ENCODE measurements around the gene PAPOLA.
"Not testable (repeated sequence)": the region's sequence is repeated elsewhere in the genome, so short reads cannot be mapped to it uniquely, and the experiment has no call there.

The PAPOLA gene

DNA sequence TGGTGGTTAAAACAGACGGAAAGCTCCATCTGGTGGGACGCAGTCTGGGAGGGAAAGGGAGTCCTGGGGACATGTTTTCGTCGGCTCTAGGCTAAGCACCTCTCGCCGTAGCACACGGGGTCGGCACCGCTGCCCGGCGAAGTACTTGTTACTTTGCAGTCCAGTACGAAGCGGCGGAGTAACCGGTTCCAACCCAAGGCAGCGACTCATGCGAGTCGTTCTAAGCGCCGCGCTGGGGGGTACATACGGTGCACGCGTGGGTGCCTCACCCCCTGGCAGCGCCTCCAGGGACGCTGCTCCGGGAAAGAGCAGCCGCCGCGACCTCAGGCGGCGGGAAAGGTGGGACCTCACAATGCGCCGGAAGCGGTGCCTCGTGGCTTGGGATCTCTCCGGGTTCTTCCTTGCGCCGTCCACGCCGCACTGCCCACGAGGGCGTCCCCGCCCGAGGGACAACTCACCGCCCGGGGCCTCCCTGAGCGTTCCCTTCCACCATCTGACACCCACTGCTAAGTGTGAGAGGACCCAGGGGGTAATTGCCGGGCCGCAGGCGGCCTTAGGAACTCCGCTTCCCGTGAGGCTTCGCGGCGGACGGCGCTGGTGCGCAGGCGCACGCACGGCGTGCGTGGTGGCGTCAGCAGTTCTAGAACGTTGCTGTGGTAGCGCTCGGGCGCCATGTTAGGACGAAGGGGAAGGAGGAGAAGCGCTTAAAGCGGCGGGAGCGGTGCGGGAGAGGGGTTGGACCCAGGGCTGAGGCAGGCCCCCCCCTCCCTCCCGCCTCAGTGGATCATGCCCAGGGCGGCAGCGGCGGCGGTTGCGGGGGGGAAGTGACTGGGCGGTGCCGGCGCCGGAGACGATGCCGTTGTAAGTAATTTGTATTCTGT lies at the start of gene PAPOLA:
Gene PAPOLA (plus strand): TSS at position 643 of the 881 bp plus-strand sequence. CDS start 211 bp downstream, at position 854.
- DNase-seq (ENCODE audit: low read depth in 2 of 2), result peak; percentile 88 to 93

DNA sequence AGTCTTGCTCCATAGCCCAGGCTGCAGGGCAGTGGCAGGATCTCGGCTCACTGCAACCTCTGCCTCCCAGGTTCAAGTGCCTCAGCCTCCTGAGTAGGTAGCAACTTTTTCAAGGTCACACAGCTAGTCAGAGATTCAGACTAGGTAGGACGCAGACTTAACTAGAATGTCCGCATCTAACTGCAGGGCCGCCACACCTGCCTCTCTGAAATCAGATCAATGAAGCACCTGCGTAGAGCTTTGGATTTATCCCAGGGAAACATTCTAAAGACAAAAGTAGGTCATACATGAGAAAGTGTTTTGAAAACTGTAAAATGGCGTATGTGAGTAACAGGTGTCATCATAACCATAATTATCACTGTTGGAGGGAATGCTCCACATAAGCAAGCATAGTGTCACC lies 49.5 kb upstream of the PAPOLA start:
- no peak for DNase-seq (ENCODE audit: low read depth in 2 of 2)

DNA sequence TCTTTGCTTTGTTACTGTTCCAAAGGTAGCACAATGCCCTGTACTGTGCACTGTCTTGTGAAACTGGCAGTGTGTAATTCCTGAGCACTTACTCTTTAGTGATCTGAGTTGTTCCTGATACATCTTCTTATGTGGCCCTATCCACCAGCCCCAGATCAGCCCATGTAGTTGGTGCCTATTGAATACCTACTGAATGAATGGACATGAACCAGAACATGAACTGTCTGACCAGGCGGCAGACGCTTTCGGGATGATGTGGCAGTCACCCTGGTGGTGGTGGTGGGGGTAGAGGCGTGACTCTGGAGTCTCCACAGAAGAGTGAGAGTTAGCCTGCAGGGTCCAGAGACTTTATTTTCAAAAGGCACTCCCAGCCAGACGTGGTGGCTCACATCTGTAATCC lies 46.6 kb upstream of the PAPOLA start:
- DNase-seq (ENCODE audit: low read depth in 2 of 2), result no peak

DNA sequence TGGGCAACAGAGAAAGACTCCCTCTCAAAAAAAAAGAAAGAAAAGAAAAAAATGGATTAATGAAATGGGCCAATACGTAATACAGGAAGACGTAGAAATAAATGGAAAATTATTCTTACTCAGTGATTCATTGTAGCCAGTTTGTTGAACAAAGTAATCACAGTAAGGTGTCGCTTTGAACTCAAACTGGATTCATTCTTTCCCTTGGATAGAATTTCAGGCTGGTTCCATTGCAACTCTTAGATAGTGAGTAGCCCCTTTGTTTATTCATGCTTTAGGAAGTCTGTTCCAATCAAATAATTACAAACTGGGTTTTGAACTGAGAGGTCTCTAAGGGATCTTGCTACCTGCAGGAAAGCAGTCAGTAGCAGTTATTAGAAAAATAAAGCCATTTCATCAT lies 42.3 kb upstream of the PAPOLA start:
- no peak for DNase-seq (ENCODE audit: low read depth in 2 of 2)

DNA sequence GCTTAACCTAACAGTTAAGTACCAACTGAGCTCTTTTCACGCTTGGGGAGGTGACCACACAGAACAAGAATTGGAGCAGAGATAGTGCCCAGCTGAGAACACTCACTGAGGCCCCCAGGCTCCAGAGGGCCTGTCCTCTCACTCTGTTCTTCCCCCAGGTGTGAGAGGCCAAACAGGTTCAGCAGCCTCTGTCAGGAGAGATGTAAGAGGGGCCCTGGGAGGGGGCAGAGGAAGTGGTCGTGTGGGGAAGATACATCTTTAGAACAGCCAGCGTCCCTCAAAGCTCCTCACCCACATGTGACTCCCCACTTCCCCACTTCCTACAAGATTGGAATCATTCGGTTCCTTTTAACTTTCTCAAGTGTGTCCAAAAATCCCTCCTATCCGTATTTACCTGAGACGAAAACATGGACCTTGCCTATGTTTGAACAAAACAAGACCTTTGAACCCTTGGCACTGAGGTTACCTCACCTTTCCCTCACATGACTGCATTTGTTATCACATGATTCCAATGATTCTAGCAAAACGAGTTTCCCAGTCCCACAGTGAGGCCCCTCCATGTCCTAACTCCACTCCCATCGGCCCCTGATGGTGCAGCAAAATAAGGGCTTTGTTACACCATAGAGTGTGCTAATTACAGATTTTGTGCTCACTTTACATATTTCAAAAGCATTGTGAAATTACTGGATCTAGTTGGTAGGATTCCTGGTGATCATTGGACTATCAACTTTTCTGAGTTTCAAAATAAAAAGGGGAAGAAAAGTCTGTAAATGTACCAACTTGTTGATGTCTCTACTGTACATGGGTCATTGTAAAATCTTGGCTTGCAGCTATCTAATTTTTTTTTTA lies 40.0 kb upstream of the PAPOLA start:
- DNase-seq (ENCODE audit: low read depth in 2 of 2), result no peak

GRCh38 chr14:96464136-96464535 lies 38.0 kb upstream of the PAPOLA start:
- no peak for DNase-seq (ENCODE audit: low read depth in 2 of 2)

DNA sequence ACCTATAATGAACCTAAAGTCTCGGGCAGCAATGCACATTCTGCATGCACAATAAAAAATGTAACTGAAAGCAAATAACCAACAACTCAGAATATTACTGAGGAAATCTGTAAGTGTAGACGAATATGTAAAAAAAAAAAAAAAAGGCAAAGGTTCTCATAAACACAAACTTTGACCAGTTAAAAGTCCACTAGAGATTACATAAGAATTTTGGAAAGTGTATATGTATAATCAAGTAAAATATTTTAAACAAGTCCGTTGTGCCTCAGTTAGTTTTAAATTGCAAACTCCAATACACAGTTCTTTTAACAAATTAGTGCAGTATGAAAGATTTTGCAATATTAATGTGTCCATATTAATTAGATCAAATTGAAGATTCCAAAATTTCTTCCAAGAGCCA lies 35.3 kb upstream of the PAPOLA start:
- DNase-seq (ENCODE audit: low read depth in 2 of 2), result no peak

DNA sequence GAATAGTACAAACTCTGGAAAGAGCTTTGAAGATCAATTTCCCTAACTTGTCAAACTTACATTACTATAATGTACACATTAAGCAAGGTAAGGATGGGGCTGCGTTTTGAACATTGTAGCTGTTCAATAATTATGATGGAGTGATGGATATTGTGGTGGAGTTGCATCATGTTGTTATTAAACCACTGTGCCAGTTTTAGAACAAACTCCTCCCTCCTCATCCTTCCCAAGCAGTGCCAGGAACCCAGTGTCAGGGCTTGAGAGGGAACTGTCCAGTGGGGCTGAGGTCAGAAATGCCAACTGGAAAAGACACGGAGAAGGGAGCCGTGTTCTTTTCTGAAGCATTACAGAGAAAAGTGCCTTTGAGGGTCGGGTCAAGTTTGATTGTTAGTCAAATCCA lies 31.9 kb upstream of the PAPOLA start:
- no peak for DNase-seq (ENCODE audit: low read depth in 2 of 2)

GRCh38 chr14:96470967-96471366 lies 31.2 kb upstream of the PAPOLA start:
- not testable (repeated sequence) for DNase-seq (ENCODE audit: low read depth in 2 of 2)

DNA sequence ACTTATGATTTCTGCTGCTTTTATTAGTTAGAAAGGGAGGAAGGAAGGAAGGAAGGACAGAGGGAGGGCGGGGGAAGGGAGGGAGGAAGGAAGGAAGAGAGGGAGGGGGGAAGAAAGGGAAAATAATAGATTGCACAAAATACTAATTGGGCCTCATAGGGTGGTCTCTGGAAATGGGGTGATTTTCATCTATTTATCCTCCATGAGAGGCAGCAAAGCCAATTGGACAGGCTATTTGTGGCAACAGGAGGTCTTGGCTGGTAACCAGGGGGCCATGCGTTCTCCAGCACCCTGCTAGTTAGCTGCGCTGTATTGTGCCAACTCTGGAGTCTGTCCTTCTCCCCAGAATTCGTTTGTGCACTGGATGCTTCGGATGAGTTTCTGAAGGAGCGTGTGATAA lies 24.1 kb upstream of the PAPOLA start:
- DNase-seq (ENCODE audit: low read depth in 2 of 2), result no peak

- no peak for DNase-seq (ENCODE audit: low read depth in 2 of 2)
These were observed 22.6 kb upstream of the PAPOLA start for GRCh38 chr14:96479435-96480146.

DNA sequence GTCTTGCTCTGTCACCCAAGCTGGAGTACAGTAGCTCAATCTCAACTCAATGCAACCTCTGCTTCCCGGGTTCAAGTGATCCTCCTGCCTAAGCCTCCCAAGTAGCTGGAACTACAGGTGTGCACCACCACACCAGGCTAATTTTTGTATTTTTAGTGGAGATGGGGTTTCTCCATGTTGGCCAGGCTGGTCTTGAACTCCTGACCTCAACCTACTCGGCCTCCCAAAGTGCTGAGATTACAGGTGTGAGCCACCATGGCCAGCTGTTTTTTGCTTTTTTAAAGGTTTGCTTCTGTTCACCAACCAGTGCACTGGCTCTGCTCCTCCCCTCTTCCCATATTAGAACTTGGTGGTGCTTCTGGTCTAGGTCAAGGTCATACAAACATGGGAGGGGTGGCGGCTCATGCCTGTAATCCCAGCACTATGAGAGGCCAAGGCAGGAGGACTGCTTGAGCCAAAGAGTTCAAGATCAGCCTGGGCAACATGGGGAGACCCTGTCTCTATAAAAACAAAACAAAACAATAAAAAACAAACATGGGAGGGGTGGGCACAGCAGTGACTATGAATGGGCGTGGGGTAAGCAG lies 20.4 kb upstream of the PAPOLA start:
- no peak for DNase-seq (ENCODE audit: low read depth in 2 of 2)

DNA sequence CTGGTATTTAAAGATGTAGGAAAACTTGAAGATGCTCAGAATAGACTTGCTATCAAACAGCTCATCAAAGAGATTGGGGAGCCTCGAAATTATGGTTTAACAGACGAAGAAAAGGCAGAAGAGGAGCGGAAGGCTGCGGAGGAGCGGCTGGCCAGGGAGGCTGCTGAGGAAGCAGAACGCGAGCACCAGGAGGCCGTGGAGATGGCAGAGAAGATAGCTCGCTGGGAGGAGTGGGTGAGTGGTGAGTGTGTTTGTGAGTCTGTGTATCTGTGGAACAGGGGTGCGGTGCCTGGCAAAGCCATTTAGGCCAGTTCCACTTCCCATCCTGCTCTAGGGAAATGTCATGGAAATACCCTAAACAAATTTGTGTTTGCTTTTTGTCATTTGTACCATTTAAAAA lies 19.2 kb upstream of the PAPOLA start:
- DNase-seq (ENCODE audit: low read depth in 2 of 2), result no peak

- no peak for DNase-seq (ENCODE audit: low read depth in 2 of 2)
These were observed 17.8 kb upstream of the PAPOLA start for GRCh38 chr14:96484399-96484798.

- no peak for DNase-seq (ENCODE audit: low read depth in 2 of 2)
These were observed 15.5 kb upstream of the PAPOLA start for GRCh38 chr14:96486705-96487104.

- no peak for DNase-seq (ENCODE audit: low read depth in 2 of 2)
These were observed 12.9 kb upstream of the PAPOLA start for GRCh38 chr14:96489327-96489726.

GRCh38 chr14:96493178-96493577 lies 9.0 kb upstream of the PAPOLA start:
- DNase-seq (ENCODE audit: low read depth in 2 of 2), result no peak

DNA sequence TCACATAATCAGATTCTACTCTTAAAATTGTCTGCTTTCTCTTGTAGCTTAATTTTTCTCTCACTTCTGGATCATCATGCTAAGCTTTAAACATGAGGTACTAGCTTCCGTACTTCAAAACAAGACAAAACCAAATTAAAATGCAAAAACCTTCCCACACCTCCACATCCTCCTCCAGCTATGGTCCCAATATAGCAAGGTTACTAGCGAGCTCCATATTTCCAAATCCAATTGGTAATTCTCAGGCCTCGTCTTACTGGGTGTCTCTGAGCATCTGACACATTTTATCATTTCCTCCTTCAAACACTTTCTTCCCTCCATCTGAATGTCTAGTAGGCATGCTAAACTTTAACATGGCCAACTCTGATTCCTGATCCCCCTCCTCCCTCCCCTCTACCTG lies 7.9 kb upstream of the PAPOLA start:
- DNase-seq (ENCODE audit: low read depth in 2 of 2), result no peak

GRCh38 chr14:96497087-96497486 lies 5.1 kb upstream of the PAPOLA start:
- no peak for DNase-seq (ENCODE audit: low read depth in 2 of 2)

- DNase-seq (ENCODE audit: low read depth in 2 of 2), result no peak
These were observed 4.6 kb upstream of the PAPOLA start for GRCh38 chr14:96497586-96497985.

GRCh38 chr14:96501217-96501739 lies 904 bp upstream of the PAPOLA start:
- no peak for DNase-seq (ENCODE audit: low read depth in 2 of 2)
